Fibroblast of lung (primary cell): ENCODE data around the gene PLA2G2C. TPM values are rescaled to one million over a fixed set of nuclear protein-coding genes. Genes with fewer than 3 reads are reported as not detected.

ENCODE experiments used
- DNase-seq, 2 donors: peaks; one replicate each; pipeline versions ENCODE4 v3.0.0 to v3.0.0-alpha.2; 2010; ENCODE audit warnings: low read depth in 2 of 2
- H2AFZ ChIP-seq: 2 replicates; pipeline ENCODE4 v1.5.1; 2012; ENCODE audit warnings: low read length, control low read depth, inconsistent platforms
- H3K27ac ChIP-seq: 2 replicates; pipeline ENCODE4 v1.5.1; 2011; ENCODE audit warnings: low read length, control low read depth; ENCODE audit not compliant: insufficient read depth
- H3K27me3 ChIP-seq: 2 replicates; pipeline ENCODE4 v1.5.1; 2011; ENCODE audit warnings: mild to moderate bottlenecking, low read length; ENCODE audit not compliant: control insufficient read depth, insufficient read depth
- H3K36me3 ChIP-seq: 2 replicates; pipeline ENCODE4 v1.5.1; 2011; ENCODE audit warnings: low read length; ENCODE audit not compliant: control insufficient read depth, insufficient read depth
- H3K4me1 ChIP-seq: 2 replicates; pipeline ENCODE4 v1.5.1; 2011; ENCODE audit warnings: low read length; ENCODE audit not compliant: control insufficient read depth, insufficient read depth; ENCODE audit errors: extremely low read depth
- H3K4me2 ChIP-seq: 2 replicates; pipeline ENCODE4 v1.5.1; 2011; ENCODE audit warnings: low read length, control low read depth; ENCODE audit not compliant: insufficient read depth; ENCODE audit errors: extremely low read depth
- H3K4me3 ChIP-seq, 4 experiments: fragments of 200-600 bp in 1 of 4; sonication (generic) in 1 of 4; replicated peaks in 1 of 4; 2 replicates each; pipeline ENCODE4 v1.5.1; 2011 to 2016; ENCODE audit warnings: low read length in 4 of 4, low read depth in 3 of 4, mild to moderate bottlenecking in 3 of 4, control low read depth in 2 of 4, inconsistent platforms in 1 of 4, mixed read lengths in 1 of 4; ENCODE audit not compliant: insufficient read depth in 1 of 4; ENCODE audit errors: control extremely low read depth in 1 of 4
- H3K79me2 ChIP-seq: 2 replicates; pipeline ENCODE4 v1.5.1; 2012; ENCODE audit warnings: mild to moderate bottlenecking, low read length, inconsistent platforms; ENCODE audit not compliant: control insufficient read depth, insufficient read depth
- H3K9ac ChIP-seq: 2 replicates; pipeline ENCODE4 v1.5.1; 2011; ENCODE audit warnings: mild to moderate bottlenecking, low read length, control low read depth; ENCODE audit not compliant: insufficient read depth
- H3K9me3 ChIP-seq: 2 replicates; pipeline ENCODE4 v1.5.1; 2012; ENCODE audit warnings: low read depth, low read length; ENCODE audit not compliant: control insufficient read depth, insufficient read depth
- H4K20me1 ChIP-seq: 2 replicates; pipeline ENCODE4 v1.5.1; 2011; ENCODE audit warnings: low read length; ENCODE audit not compliant: control insufficient read depth, insufficient read depth; ENCODE audit errors: extremely low read depth
- CTCF ChIP-seq, 2 donors: IDR thresholded peaks in 1 of 2; conservative IDR thresholded peaks in 1 of 2; 1 replicate in 1 of 2; 2 replicates in 1 of 2; pipeline ENCODE4 v1.5.1; 2011 to 2012; ENCODE audit warnings: low read length in 2 of 2, control low read depth in 1 of 2, inconsistent platforms in 1 of 2, low read depth in 1 of 2, mild to moderate bottlenecking in 1 of 2
- EZH2 ChIP-seq: IDR thresholded peaks from 2 replicates; pipeline ENCODE4 v1.5.1; 2012; ENCODE audit warnings: low read length, control low read depth, mild to moderate bottlenecking; ENCODE audit errors: missing control alignments
- polyA plus RNA-seq, 2 donors: library from polyadenylated mRNA; depleted of rRNA in 1 of 2; stranded (reverse) in 1 of 2; unstranded in 1 of 2; fragments of >200 nt; gene quantifications; 2 replicates each; pipeline ENCODE4 v1.2.1, GENCODE V29; 2011 to 2012; ENCODE audit warnings: missing spikeins in 1 of 2
- total RNA-seq: library from RNA; depleted of rRNA; stranded (reverse); fragments of >200 nt; gene quantifications from 2 replicates; pipeline ENCODE4 v1.2.1, GENCODE V29; 2014

The PLA2G2C gene
- total and polyA plus RNA-seq, 2 donors (not counting 1 experiment from before 2014, with no cell fraction given): not detected

- Histone ChIP-seq H3K27ac (no peak overlapping the region), H2AFZ (no peak overlapping the region), H4K20me1 (no peaks in the 10 kb centered on the region), H3K9ac (no peak overlapping the region), H3K36me3 (no peaks in the 10 kb centered on the region), H3K27me3 (peaks cover 8% of the 10 kb centered on the region), H3K4me1 (no peaks in the 10 kb centered on the region), H3K79me2 (no peaks in the 10 kb centered on the region), H3K9me3 (no peaks in the 10 kb centered on the region), H3K4me2 (no peak overlapping the region), H3K4me3 (no peak overlapping the region)
- TF ChIP-seq CTCF (conservative IDR thresholded peaks at IDR 0.05 in 1 of 2, IDR thresholded peaks at IDR 0.05 in 1 of 2; ENCODE audit: low read depth in 1 of 2, low read length in 2 of 2): no peak
- TF ChIP-seq EZH2: no peak
- no peak for DNase-seq
Measured at GRCh38 chr1:20143734-20144565, 42.4 kb downstream of the PLA2G2C start.

GRCh38 chr1:20143318-20143717 is 43.0 kb downstream of the PLA2G2C start:
- no peak overlapping the region for H3K9ac ChIP-seq
- no peaks in the 10 kb centered on the region for H3K9me3 ChIP-seq
- no peaks in the 10 kb centered on the region for H3K36me3 ChIP-seq
- TF ChIP-seq EZH2: no peak
- TF ChIP-seq CTCF (conservative IDR thresholded peaks at IDR 0.05 in 1 of 2, IDR thresholded peaks at IDR 0.05 in 1 of 2; ENCODE audit: low read depth in 1 of 2, low read length in 2 of 2): no peak
- no peak for DNase-seq
- no peak overlapping the region for H2AFZ ChIP-seq
- H3K27ac ChIP-seq: no peak overlapping the region
- no peaks in the 10 kb centered on the region for H3K4me1 ChIP-seq
- H3K4me3 ChIP-seq: no peak overlapping the region
- H3K27me3 ChIP-seq: peaks cover 8% of the 10 kb centered on the region
- no peaks in the 10 kb centered on the region for H4K20me1 ChIP-seq
- no peaks in the 10 kb centered on the region for H3K79me2 ChIP-seq
- H3K4me2 ChIP-seq: no peak overlapping the region

- no peaks in the 10 kb centered on the region for H3K36me3 ChIP-seq
- H3K27me3 ChIP-seq: peaks cover 8% of the 10 kb centered on the region
- H3K4me3 ChIP-seq: no peak overlapping the region
- H3K27ac ChIP-seq: no peak overlapping the region
- H4K20me1 ChIP-seq: no peaks in the 10 kb centered on the region
- no peak for DNase-seq
- H3K9ac ChIP-seq: no peak overlapping the region
- no peaks in the 10 kb centered on the region for H3K4me1 ChIP-seq
- no peak overlapping the region for H2AFZ ChIP-seq
- no peak for TF ChIP-seq EZH2
- TF ChIP-seq CTCF (conservative IDR thresholded peaks at IDR 0.05 in 1 of 2, IDR thresholded peaks at IDR 0.05 in 1 of 2; ENCODE audit: low read depth in 1 of 2, low read length in 2 of 2): no peak
- no peaks in the 10 kb centered on the region for H3K79me2 ChIP-seq
- no peaks in the 10 kb centered on the region for H3K9me3 ChIP-seq
- no peak overlapping the region for H3K4me2 ChIP-seq
Measured at GRCh38 chr1:20142001-20142710, 44.2 kb downstream of the PLA2G2C start.
